ENCODE results near the gene C1QTNF9B.
"Not testable (repeated sequence)": the region's sequence is repeated elsewhere in the genome, so short reads cannot be mapped to it uniquely, and the experiment has no call there.

C1QTNF9B gene

GRCh38 chr13:23898101-23898500, 799 bp upstream of the C1QTNF9B start:
- no peak for DNase-seq (ENCODE audit: low spot score)
- no peak for FAIRE-seq

GRCh38 chr13:23894746-23895145, 2.6 kb downstream of the C1QTNF9B start:
- not testable (repeated sequence) for DNase-seq (ENCODE audit: low spot score); FAIRE-seq

GRCh38 chr13:23893791-23894190, 3.5 kb downstream of the C1QTNF9B start:
- FAIRE-seq; DNase-seq (ENCODE audit: low spot score): not testable (repeated sequence)

- FAIRE-seq (no peak), DNase-seq (ENCODE audit: low spot score) (no peak)
These were observed 7.4 kb downstream of the C1QTNF9B start for GRCh38 chr13:23889615-23890607.

- no peak for FAIRE-seq
- peak; percentile 91 for DNase-seq (ENCODE audit: low spot score)
These were observed 8.4 kb downstream of the C1QTNF9B start, which contains the start of gene MIPEP for GRCh38 chr13:23888658-23889614. Gene MIPEP, minus strand, starts transcription at chr13:23889400. Its CDS starts 80 bp downstream, at chr13:23889320.

- not testable (repeated sequence) for FAIRE-seq; DNase-seq (ENCODE audit: low spot score)
These were observed 12.9 kb downstream of the C1QTNF9B start for GRCh38 chr13:23884361-23884760.

GRCh38 chr13:23883255-23883654, 14.0 kb downstream of the C1QTNF9B start:
- no peak for DNase-seq (ENCODE audit: low spot score)
- no peak for FAIRE-seq

GRCh38 chr13:23881402-23881800, 15.9 kb downstream of the C1QTNF9B start:
- DNase-seq (ENCODE audit: low spot score); FAIRE-seq: not testable (repeated sequence)

GRCh38 chr13:23880493-23881401, 16.6 kb downstream of the C1QTNF9B start:
- not testable (repeated sequence) for DNase-seq (ENCODE audit: low spot score); FAIRE-seq

- FAIRE-seq (no peak), DNase-seq (ENCODE audit: low spot score) (no peak)
These were observed 20.0 kb downstream of the C1QTNF9B start for GRCh38 chr13:23877286-23877685.

GRCh38 chr13:23876265-23876664, 21.0 kb downstream of the C1QTNF9B start:
- DNase-seq (ENCODE audit: low spot score), result no peak
- FAIRE-seq, result no peak

GRCh38 chr13:23871616-23872220, 25.6 kb downstream of the C1QTNF9B start:
- DNase-seq (ENCODE audit: low spot score), result peak; percentile 14
- no peak for FAIRE-seq

GRCh38 chr13:23870356-23871140, 26.8 kb downstream of the C1QTNF9B start:
- FAIRE-seq, result no peak
- DNase-seq (ENCODE audit: low spot score), result no peak

GRCh38 chr13:23868521-23868920, 28.8 kb downstream of the C1QTNF9B start:
- no peak for FAIRE-seq

GRCh38 chr13:23867027-23867491, 30.2 kb downstream of the C1QTNF9B start:
- FAIRE-seq (no peak), DNase-seq (ENCODE audit: low spot score) (no peak)

More at GRCh38 chr13:23868521-23868920, 28.8 kb downstream of the C1QTNF9B start:
- DNase-seq (ENCODE audit: low spot score), result no peak

- FAIRE-seq (no peak), DNase-seq (ENCODE audit: low spot score) (no peak)
These were observed 30.8 kb downstream of the C1QTNF9B start for GRCh38 chr13:23866420-23867026.

GRCh38 chr13:23865906-23866305, 31.4 kb downstream of the C1QTNF9B start:
- FAIRE-seq (no peak), DNase-seq (ENCODE audit: low spot score) (no peak)

- no peak for DNase-seq (ENCODE audit: low spot score)
- no peak for FAIRE-seq
These were observed 32.3 kb downstream of the C1QTNF9B start for GRCh38 chr13:23865026-23865425.

GRCh38 chr13:23861310-23861709, 36.0 kb downstream of the C1QTNF9B start:
- FAIRE-seq, result no peak
- no peak for DNase-seq (ENCODE audit: low spot score)
